Right cardiac atrium (tissue), 5 donors: ENCODE measurements around the gene GLP2R. TPM values are rescaled to one million over a fixed set of nuclear protein-coding genes. Genes with fewer than 3 reads are reported as not detected.
"Not testable (repeated sequence)": the region's sequence is repeated elsewhere in the genome, so short reads cannot be mapped to it uniquely, and the experiment has no call there.

Source experiments
- ATAC-seq, 2 donors: fragments of 200-7000 bp; cut with Tn5 transposase; one replicate each; pipeline versions ENCODE4 v1.8.0 to v1.9.1; 2020; ENCODE audit warnings: moderate library complexity in 2 of 2, mild to moderate bottlenecking in 1 of 2
- DNase-seq, 3 donors: peaks; one replicate each; pipeline ENCODE4 v3.0.0-alpha.2; 2020
- H3K27ac ChIP-seq: one replicate; pipeline ENCODE4 v1.5.1; 2013; ENCODE audit warnings: mild to moderate bottlenecking, low read length, control low read depth, moderate library complexity
- H3K27me3 ChIP-seq: one replicate; pipeline ENCODE4 v1.6.1; 2013; ENCODE audit not compliant: control insufficient read depth, insufficient read depth
- H3K4me1 ChIP-seq: one replicate; pipeline ENCODE4 v1.6.1; 2013; ENCODE audit warnings: low read length; ENCODE audit not compliant: control insufficient read depth, insufficient read depth
- H3K4me3 ChIP-seq: one replicate; pipeline ENCODE4 v1.5.1; 2013; ENCODE audit warnings: low read length, control low read depth
- H3K9me3 ChIP-seq: one replicate; pipeline ENCODE4 v1.6.1; 2013; ENCODE audit warnings: low read length; ENCODE audit not compliant: control insufficient read depth
- WGBS: extraction: QIAGEN DNeasy Blood & Tissue Kit; methylation state at CpG from one replicate; pipeline ENCODE4 v1.1.7; 2013; 5-methylcytosine and 5-hydroxymethylcytosine counted together
- intact Hi-C, 4 donors: fragments of 100-400 bp; cut with DNase I; formaldehyde crosslinking; loops; one replicate each; pipeline versions ENCODE4 v1.11.0 to v1.14.0; 2022 to 2023
- long read RNA-seq, 4 donors: library from polyadenylated mRNA; unstranded; transcript quantifications; one replicate each; pipeline ENCODE4 v2.0.0, GENCODE V29; 2020 to 2021
- polyA plus RNA-seq: library from polyadenylated mRNA; stranded (reverse); fragments of 200-250 nt; gene quantifications from one replicate; pipeline ENCODE4 v1.2.3, GENCODE V29; 2013
- total RNA-seq, 4 donors: library from RNA; stranded (reverse); fragmentation: NEBNext Ultra II Directional; extraction: Animal tissue kit (Norgen Biotek cat#: 25700); gene quantifications; one replicate each; pipeline ENCODE4 v1.2.1, GENCODE V29; 2021
- donor health status: healthy with polysubstance abuse.
- donor health status: DM: no; HTN: yes; CAD: no.
- donor health status: DM: no; HTN: no; CAD: no.
- donor health status: DM: no; HTN: yes; CAD: no; lungs with severe emphysema.
- donor health status: DM: yes; HTN: yes; CAD: no.

Gene GLP2R
- total RNA-seq (1 to 10 TPM in 1 of 4 donors, under 1 TPM in 3; 0.56 to 4.3 (median 0.79) TPM), polyA plus RNA-seq (0.77 TPM)
- long read RNA-seq, donor 1, partial matches to known transcripts = 2 of 3 reads
- long read RNA-seq, donor 1, other reads (novel, unspliced or antisense) = 1 of 3 reads
- long read RNA-seq, donor 2 = 0 reads
- long read RNA-seq, donor 3, full-length matches to known transcripts = 1 of 14 reads
- long read RNA-seq, donor 3, partial matches to known transcripts = 5 of 14 reads
- long read RNA-seq, donor 3, other reads (novel, unspliced or antisense) = 8 of 14 reads
- long read RNA-seq, donor 4, partial matches to known transcripts = 0 of 2 reads
- long read RNA-seq, donor 4, other reads (novel, unspliced or antisense) = 2 of 2 reads

- no peak for ATAC-seq
These were observed at the start of gene GLP2R for GRCh38 chr17:9825641-9826150. Gene GLP2R (plus strand): TSS chr17:9825924. CDS start chr17:9826064, 140 bp downstream.

GRCh38 chr17:9776911-9777310, 48.8 kb upstream of the GLP2R start:
- H3K4me1 ChIP-seq = no peaks in the 10 kb centered on the region
- H3K4me3 ChIP-seq = no peak overlapping the region
- ATAC-seq (no peak), DNase-seq (no peak)
- intact Hi-C loops = no loop called here
- 88% methylated on average over 9 of the region's 9 CpGs for WGBS
- H3K27ac ChIP-seq = no peak overlapping the region
- no peaks in the 10 kb centered on the region for H3K27me3 ChIP-seq
- no peaks in the 10 kb centered on the region for H3K9me3 ChIP-seq

More at GRCh38 chr17:9825641-9826150, at the start of gene GLP2R:
- H3K4me1 ChIP-seq = peaks cover 2% of the 10 kb centered on the region
- intact Hi-C loops = no loop called here
- H3K9me3 ChIP-seq = no peaks in the 10 kb centered on the region
- no peak for DNase-seq
- H3K27me3 ChIP-seq = no peaks in the 10 kb centered on the region
- WGBS = 55% methylated on average over 21 of the region's 21 CpGs
- H3K4me3 ChIP-seq = no peak within 1 kb of the TSS
- H3K27ac ChIP-seq = no peak within 1 kb of the TSS

GRCh38 chr17:9780552-9780951, 45.2 kb upstream of the GLP2R start:
- Histone ChIP-seq H3K4me3 (no peak overlapping the region), H3K9me3 (no peaks in the 10 kb centered on the region), H3K4me1 (no peaks in the 10 kb centered on the region), H3K27me3 (no peaks in the 10 kb centered on the region), H3K27ac (no peak overlapping the region)
- ATAC-seq = no peak
- DNase-seq = no peak
- 86% methylated on average over 3 of the region's 3 CpGs for WGBS
- intact Hi-C loops = no loop called here

DNA sequence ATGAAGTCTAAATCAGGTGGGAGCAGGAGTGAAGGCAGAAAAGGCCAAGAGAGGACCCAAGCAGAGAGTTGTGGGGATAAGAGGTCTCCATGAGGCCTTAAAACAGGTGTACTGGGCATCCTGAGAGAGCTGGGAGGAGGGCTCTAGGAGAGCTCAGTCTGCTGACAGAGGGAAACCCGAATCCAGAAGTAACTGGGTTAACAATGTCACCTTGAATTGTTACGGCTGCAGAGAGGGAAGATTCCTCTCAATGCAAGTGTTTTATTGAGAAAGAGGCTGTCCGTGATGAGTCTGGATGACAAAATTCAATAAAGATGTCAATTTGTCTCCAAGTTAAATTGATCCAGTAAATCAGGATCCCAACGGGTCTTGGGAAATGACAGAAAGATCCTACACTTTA, 42.7 kb upstream of the GLP2R start:
- intact Hi-C loops = no loop called here
- no peaks in the 10 kb centered on the region for H3K9me3 ChIP-seq

GRCh38 chr17:9783465-9783864, 42.3 kb upstream of the GLP2R start:
- not testable (repeated sequence) for DNase-seq, ATAC-seq

More for the DNA sequence above, 42.7 kb upstream of the GLP2R start:
- no peaks in the 10 kb centered on the region for H3K4me1 ChIP-seq
- H3K27me3 ChIP-seq = no peaks in the 10 kb centered on the region
- no peak for DNase-seq
- 54% methylated on average over 4 of the region's 4 CpGs for WGBS
- ATAC-seq = no peak
- no peak overlapping the region for H3K27ac ChIP-seq
- H3K4me3 ChIP-seq = no peak overlapping the region

GRCh38 chr17:9784544-9784943, 41.2 kb upstream of the GLP2R start:
- intact Hi-C loops = no loop called here
- no peak for DNase-seq
- no peak overlapping the region for H3K4me3 ChIP-seq
- 94% methylated on average over 2 of the region's 2 CpGs for WGBS
- no peak for ATAC-seq
- no peak overlapping the region for H3K27ac ChIP-seq
- no peaks in the 10 kb centered on the region for H3K27me3 ChIP-seq
- H3K9me3 ChIP-seq = no peaks in the 10 kb centered on the region
- H3K4me1 ChIP-seq = no peaks in the 10 kb centered on the region

More at GRCh38 chr17:9783465-9783864, 42.3 kb upstream of the GLP2R start:
- H3K4me3 ChIP-seq, H3K9me3 ChIP-seq, H3K4me1 ChIP-seq, H3K27ac ChIP-seq, intact Hi-C loops, H3K27me3 ChIP-seq: not testable (repeated sequence)
- WGBS = 78% methylated on average over 5 of the region's 5 CpGs

GRCh38 chr17:9788601-9789000, 37.1 kb upstream of the GLP2R start:
- H3K27ac ChIP-seq = no peak overlapping the region
- no peak overlapping the region for H3K4me3 ChIP-seq
- DNase-seq (no peak), ATAC-seq (no peak)
- WGBS = 65% methylated on average over 8 of the region's 8 CpGs
- H3K4me1 ChIP-seq = no peaks in the 10 kb centered on the region
- no peaks in the 10 kb centered on the region for H3K9me3 ChIP-seq
- intact Hi-C loops = no loop called here
- H3K27me3 ChIP-seq = no peaks in the 10 kb centered on the region

GRCh38 chr17:9790316-9790715, 35.4 kb upstream of the GLP2R start:
- DNase-seq (no peak), ATAC-seq (no peak)
- Histone ChIP-seq H3K27ac (peak overlapping the region; percentile 91), H3K4me1 (no peaks in the 10 kb centered on the region), H3K4me3 (peak overlapping the region; percentile 21), H3K27me3 (no peaks in the 10 kb centered on the region), H3K9me3 (no peaks in the 10 kb centered on the region)
- intact Hi-C loops = loop anchor here in 1 of 4 donors (5.0 kb wide), 1 partner anchor 47 kb away; no protein-coding TSS in a partner anchor
- 70% methylated on average over 4 of the region's 4 CpGs for WGBS

- Histone ChIP-seq H3K4me3 (peak within 1 kb of the TSS; percentile 21), H3K27me3 (no peaks in the 10 kb centered on the region), H3K9me3 (no peaks in the 10 kb centered on the region), H3K4me1 (no peaks in the 10 kb centered on the region), H3K27ac (peak within 1 kb of the TSS; percentile 91)
- intact Hi-C loops = loop anchor here in 1 of 4 donors (5.0 kb wide), 1 partner anchor 46 kb away; no protein-coding TSS in a partner anchor
- ATAC-seq (peak; percentile 71 to 87), DNase-seq (peak; percentile 32 to 76 (median 69))
- WGBS = 55% methylated on average over 15 of the region's 15 CpGs
These were observed 34.5 kb upstream of the GLP2R start, which contains the start of gene DHRS7C for GRCh38 chr17:9790889-9791876. Gene DHRS7C (minus strand): TSS chr17:9791592. CDS start chr17:9791284, 308 bp downstream.

GRCh38 chr17:9792181-9792840, 33.4 kb upstream of the GLP2R start:
- Histone ChIP-seq H3K9me3 (no peaks in the 10 kb centered on the region), H3K27ac (peak overlapping the region; percentile 5), H3K27me3 (no peaks in the 10 kb centered on the region), H3K4me3 (no peak overlapping the region), H3K4me1 (no peaks in the 10 kb centered on the region)
- WGBS = 91% methylated on average over 15 of the region's 15 CpGs
- DNase-seq (no peak), ATAC-seq (no peak)
- intact Hi-C loops = loop anchor here in 1 of 4 donors (5.0 kb wide), 1 partner anchor 45 kb away; no protein-coding TSS in a partner anchor
